Lower lobe of right lung (tissue), 2 donors: ENCODE data around the gene HRH3. TPM values are rescaled to one million over a fixed set of nuclear protein-coding genes. Genes with fewer than 3 reads are reported as not detected.

Experiments used
- ATAC-seq, 2 donors: fragments of 200-7000 bp; cut with Tn5 transposase; one replicate each; pipeline ENCODE4 v1.9.1; 2020 to 2022; ENCODE audit warnings: mild to moderate bottlenecking in 2 of 2, moderate library complexity in 2 of 2
- DNase-seq: peaks from one replicate; pipeline ENCODE4 v3.0.0-alpha.2; 2020
- H3K27ac ChIP-seq: fragments of 200-600 bp; one replicate; pipeline ENCODE4 v1.8.0; 2022
- H3K27me3 ChIP-seq: fragments of 200-600 bp; one replicate; pipeline ENCODE4 v1.8.0; 2022; ENCODE audit warnings: low read depth
- H3K36me3 ChIP-seq: fragments of 200-600 bp; one replicate; pipeline ENCODE4 v1.8.0; 2022; ENCODE audit warnings: mild to moderate bottlenecking
- H3K4me1 ChIP-seq: fragments of 200-600 bp; one replicate; pipeline ENCODE4 v1.8.0; 2022
- H3K4me3 ChIP-seq: fragments of 200-600 bp; one replicate; pipeline ENCODE4 v1.8.0; 2022; ENCODE audit warnings: mild to moderate bottlenecking
- H3K9me3 ChIP-seq: fragments of 200-600 bp; one replicate; pipeline ENCODE4 v1.8.0; 2022
- CTCF ChIP-seq: fragments of 200-600 bp; IDR thresholded peaks from one replicate; pipeline ENCODE4 v1.8.0; 2022; ENCODE audit warnings: antibody characterized with exemption, mild to moderate bottlenecking
- intact Hi-C: fragments of 100-400 bp; cut with DNase I; formaldehyde crosslinking; loops from one replicate; pipeline ENCODE4 v1.11.0; 2022
- total RNA-seq: library from RNA; stranded (reverse); fragmentation: NEBNext Ultra II Directional; extraction: Animal tissue kit (Norgen Biotek cat#: 25700); gene quantifications from one replicate; pipeline ENCODE4 v1.2.1, GENCODE V29; 2021
- donor health status: DM: no; HTN: yes; CAD: no; lungs with severe emphysema.

Gene HRH3
- total RNA-seq, 1 donor from 2014 or later: not detected

GRCh38 chr20:62244644-62245108 is 24.6 kb upstream of the HRH3 start:
- TF ChIP-seq CTCF: no peak
- Histone ChIP-seq H3K36me3 (peaks cover 21% of the 10 kb centered on the region), H3K4me1 (peaks cover 39% of the 10 kb centered on the region), H3K4me3 (no peak overlapping the region), H3K9me3 (no peaks in the 10 kb centered on the region), H3K27ac (no peak overlapping the region), H3K27me3 (no peaks in the 10 kb centered on the region)
- peak; percentile 16 to 39 for ATAC-seq
- DNase-seq: no peak
- intact Hi-C loops: no loop called here

GRCh38 chr20:62243906-62244515 is 23.9 kb upstream of the HRH3 start:
- ATAC-seq (no peak), DNase-seq (no peak)
- Histone ChIP-seq H3K36me3 (peaks cover 21% of the 10 kb centered on the region), H3K4me1 (peaks cover 42% of the 10 kb centered on the region), H3K27me3 (no peaks in the 10 kb centered on the region), H3K27ac (no peak overlapping the region), H3K9me3 (no peaks in the 10 kb centered on the region), H3K4me3 (no peak overlapping the region)
- intact Hi-C loops: no loop called here
- TF ChIP-seq CTCF: no peak

- DNase-seq (no peak), ATAC-seq (no peak)
- H3K4me3 ChIP-seq: no peak overlapping the region
- TF ChIP-seq CTCF: no peak
- no peaks in the 10 kb centered on the region for H3K27me3 ChIP-seq
- intact Hi-C loops: no loop called here
- no peaks in the 10 kb centered on the region for H3K9me3 ChIP-seq
- peaks cover 21% of the 10 kb centered on the region for H3K36me3 ChIP-seq
- H3K27ac ChIP-seq: no peak overlapping the region
- H3K4me1 ChIP-seq: peaks cover 42% of the 10 kb centered on the region
Observed at GRCh38 chr20:62243106-62243505, 23.0 kb upstream of the HRH3 start.

- Histone ChIP-seq H3K4me1 (peaks cover 46% of the 10 kb centered on the region), H3K27me3 (no peaks in the 10 kb centered on the region), H3K27ac (no peak overlapping the region), H3K9me3 (no peaks in the 10 kb centered on the region), H3K4me3 (no peak overlapping the region), H3K36me3 (peaks cover 21% of the 10 kb centered on the region)
- intact Hi-C loops: no loop called here
- ATAC-seq (no peak), DNase-seq (no peak)
- no peak for TF ChIP-seq CTCF
Observed at GRCh38 chr20:62242176-62242575, 22.1 kb upstream of the HRH3 start.

- TF ChIP-seq CTCF: no peak
Observed at GRCh38 chr20:62241506-62241905, 21.4 kb upstream of the HRH3 start.

More at GRCh38 chr20:62241506-62241905, 21.4 kb upstream of the HRH3 start:
- H3K27ac ChIP-seq: no peak overlapping the region
- no peaks in the 10 kb centered on the region for H3K27me3 ChIP-seq
- H3K4me1 ChIP-seq: peaks cover 41% of the 10 kb centered on the region
- no peaks in the 10 kb centered on the region for H3K9me3 ChIP-seq
- DNase-seq (no peak), ATAC-seq (no peak)
- intact Hi-C loops: no loop called here
- H3K36me3 ChIP-seq: peaks cover 21% of the 10 kb centered on the region
- no peak overlapping the region for H3K4me3 ChIP-seq
